ENCODE results near the gene C1QTNF8. TPM values are rescaled to one million over a fixed set of nuclear protein-coding genes. Genes with fewer than 3 reads are reported as not detected.

C1QTNF8 gene
- total RNA-seq, 1 donor: not detected

DNA sequence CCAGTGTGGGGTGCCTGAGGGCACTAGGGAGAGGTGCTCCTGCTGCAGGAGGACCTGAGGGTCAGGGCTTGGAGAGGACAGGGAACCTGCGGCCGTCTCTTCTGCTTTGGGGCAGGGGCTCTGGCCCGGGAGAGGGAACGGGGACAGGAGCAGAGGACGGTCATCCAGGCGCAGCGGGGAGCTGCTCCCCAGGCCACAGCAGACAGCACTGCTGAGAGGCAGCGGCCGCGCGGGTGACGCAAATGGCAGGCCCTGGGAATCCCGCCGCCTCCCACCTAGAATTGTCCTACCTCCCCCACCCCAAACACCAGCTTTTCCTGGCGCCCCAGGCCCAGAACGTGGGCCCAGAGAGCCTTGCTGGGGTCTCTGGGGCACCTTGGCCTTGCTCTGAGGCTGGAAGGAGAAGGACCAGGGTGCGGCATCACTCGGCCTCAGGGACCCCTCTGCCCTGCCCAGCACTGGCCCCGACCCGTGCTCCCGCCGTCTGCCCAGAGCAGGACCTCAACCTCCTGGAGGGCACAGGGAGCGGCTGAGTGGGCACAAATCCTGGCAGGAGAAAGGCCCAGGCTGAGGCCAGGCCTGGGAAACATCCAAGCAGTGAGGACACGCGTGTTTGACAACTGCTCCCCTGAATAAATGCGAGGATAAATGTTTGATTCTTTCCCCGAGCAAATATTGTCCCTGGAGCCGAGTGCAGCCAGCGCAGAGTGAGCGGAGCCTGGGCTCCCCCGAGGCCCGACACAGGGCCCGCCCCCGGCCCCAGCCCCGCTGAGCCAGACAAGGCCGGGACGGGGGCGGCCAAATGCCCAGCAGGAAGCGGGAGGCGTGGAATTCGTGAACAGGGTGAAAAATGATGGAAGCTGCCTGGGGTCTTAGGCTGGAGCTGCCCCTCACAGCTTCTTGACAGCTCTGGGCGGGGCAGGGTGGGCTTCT, 15.0 kb downstream of the C1QTNF8 start:
- Histone ChIP-seq H3K9me3 (ENCODE audit: low read depth, low read length) (peaks cover 9% of the 10 kb centered on the region), H3K4me1 (ENCODE audit: insufficient read depth, low read length) (peaks cover 4% of the 10 kb centered on the region), H2AFZ (ENCODE audit: low read length) (no peak overlapping the region), H4K20me1 (ENCODE audit: insufficient read depth, low read length) (no peaks in the 10 kb centered on the region), H3K27ac (ENCODE audit: low read depth, low read length) (no peak overlapping the region), H3K27me3 (ENCODE audit: insufficient read depth, low read length) (peaks cover 54% of the 10 kb centered on the region), H3K36me3 (ENCODE audit: insufficient read depth, low read length) (no peaks in the 10 kb centered on the region), H3K4me2 (ENCODE audit: insufficient read depth, low read length) (no peak overlapping the region), H3K79me2 (ENCODE audit: insufficient read depth, low read length) (no peaks in the 10 kb centered on the region), H3K4me3 (ENCODE audit: insufficient read depth, low read length) (no peak overlapping the region)
- TF ChIP-seq, protein P1, sequence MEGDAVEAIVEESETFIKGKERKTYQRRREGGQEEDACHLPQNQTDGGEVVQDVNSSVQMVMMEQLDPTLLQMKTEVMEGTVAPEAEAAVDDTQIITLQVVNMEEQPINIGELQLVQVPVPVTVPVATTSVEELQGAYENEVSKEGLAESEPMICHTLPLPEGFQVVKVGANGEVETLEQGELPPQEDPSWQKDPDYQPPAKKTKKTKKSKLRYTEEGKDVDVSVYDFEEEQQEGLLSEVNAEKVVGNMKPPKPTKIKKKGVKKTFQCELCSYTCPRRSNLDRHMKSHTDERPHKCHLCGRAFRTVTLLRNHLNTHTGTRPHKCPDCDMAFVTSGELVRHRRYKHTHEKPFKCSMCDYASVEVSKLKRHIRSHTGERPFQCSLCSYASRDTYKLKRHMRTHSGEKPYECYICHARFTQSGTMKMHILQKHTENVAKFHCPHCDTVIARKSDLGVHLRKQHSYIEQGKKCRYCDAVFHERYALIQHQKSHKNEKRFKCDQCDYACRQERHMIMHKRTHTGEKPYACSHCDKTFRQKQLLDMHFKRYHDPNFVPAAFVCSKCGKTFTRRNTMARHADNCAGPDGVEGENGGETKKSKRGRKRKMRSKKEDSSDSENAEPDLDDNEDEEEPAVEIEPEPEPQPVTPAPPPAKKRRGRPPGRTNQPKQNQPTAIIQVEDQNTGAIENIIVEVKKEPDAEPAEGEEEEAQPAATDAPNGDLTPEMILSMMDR (IDR thresholded peaks at IDR 0.05; ENCODE audit: extremely low read depth, low read depth, low read length): no peak
- no peak for DNase-seq (ENCODE audit: insufficient read length, low spot score, missing footprints)

DNA sequence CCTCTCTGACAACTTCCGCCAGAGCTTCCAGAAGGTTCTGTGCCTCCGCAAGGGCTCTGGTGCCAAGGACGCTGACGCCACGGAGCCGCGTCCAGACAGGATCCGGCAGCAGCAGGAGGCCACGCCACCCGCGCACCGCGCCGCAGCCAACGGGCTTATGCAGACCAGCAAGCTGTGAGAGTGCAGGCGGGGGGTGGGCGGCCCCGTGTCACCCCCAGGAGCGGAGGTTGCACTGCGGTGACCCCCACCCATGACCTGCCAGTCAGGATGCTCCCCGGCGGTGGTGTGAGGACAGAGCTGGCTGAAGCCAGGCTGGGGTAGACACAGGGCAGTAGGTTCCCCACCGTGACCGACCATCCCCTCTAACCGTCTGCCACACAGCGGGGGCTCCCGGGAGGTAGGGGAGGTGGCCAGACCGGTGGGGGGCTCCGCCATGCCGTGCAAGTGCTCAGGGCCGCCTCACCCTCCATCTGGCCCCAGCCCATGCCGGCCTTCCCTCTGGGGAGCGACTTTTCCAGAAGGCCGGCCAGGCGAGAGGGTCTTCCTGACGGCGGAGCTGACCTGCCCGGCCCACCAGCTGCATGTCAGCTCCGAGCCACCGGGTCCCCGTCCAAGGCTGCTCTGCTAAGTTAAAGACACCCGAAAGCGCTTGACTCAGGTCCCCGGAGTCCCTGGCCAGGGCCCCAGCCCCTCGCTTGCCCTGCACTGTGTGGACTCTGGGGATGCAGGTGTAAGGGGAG, 16.1 kb downstream of the C1QTNF8 start:
- no peak for DNase-seq (ENCODE audit: insufficient read length, low spot score, missing footprints)
- no peak overlapping the region for H3K4me2 ChIP-seq (ENCODE audit: insufficient read depth, low read length)
- no peak overlapping the region for H3K4me3 ChIP-seq (ENCODE audit: insufficient read depth, low read length)
- peaks cover 61% of the 10 kb centered on the region for H3K27me3 ChIP-seq (ENCODE audit: insufficient read depth, low read length)
- no peaks in the 10 kb centered on the region for H4K20me1 ChIP-seq (ENCODE audit: insufficient read depth, low read length)
- TF ChIP-seq, protein P1 (IDR thresholded peaks at IDR 0.05; ENCODE audit: extremely low read depth, low read depth, low read length): no peak
- no peak overlapping the region for H2AFZ ChIP-seq (ENCODE audit: low read length)
- H3K4me1 ChIP-seq (ENCODE audit: insufficient read depth, low read length): peaks cover 4% of the 10 kb centered on the region
- H3K27ac ChIP-seq (ENCODE audit: low read depth, low read length): no peak overlapping the region
- peaks cover 6% of the 10 kb centered on the region for H3K9me3 ChIP-seq (ENCODE audit: low read depth, low read length)
- no peaks in the 10 kb centered on the region for H3K79me2 ChIP-seq (ENCODE audit: insufficient read depth, low read length)
- no peaks in the 10 kb centered on the region for H3K36me3 ChIP-seq (ENCODE audit: insufficient read depth, low read length)

DNA sequence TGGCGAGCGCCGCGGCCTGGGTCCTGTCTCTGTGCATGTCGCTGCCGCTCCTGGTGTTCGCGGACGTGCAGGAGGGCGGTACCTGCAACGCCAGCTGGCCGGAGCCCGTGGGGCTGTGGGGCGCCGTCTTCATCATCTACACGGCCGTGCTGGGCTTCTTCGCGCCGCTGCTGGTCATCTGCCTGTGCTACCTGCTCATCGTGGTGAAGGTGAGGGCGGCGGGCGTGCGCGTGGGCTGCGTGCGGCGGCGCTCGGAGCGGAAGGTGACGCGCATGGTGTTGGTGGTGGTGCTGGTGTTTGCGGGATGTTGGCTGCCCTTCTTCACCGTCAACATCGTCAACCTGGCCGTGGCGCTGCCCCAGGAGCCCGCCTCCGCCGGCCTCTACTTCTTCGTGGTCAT, 16.7 kb downstream of the C1QTNF8 start:
- no peak for DNase-seq (ENCODE audit: insufficient read length, low spot score, missing footprints)
- Histone ChIP-seq H3K27me3 (ENCODE audit: insufficient read depth, low read length) (peaks cover 61% of the 10 kb centered on the region), H3K36me3 (ENCODE audit: insufficient read depth, low read length) (no peaks in the 10 kb centered on the region), H3K4me3 (ENCODE audit: insufficient read depth, low read length) (no peak overlapping the region), H3K27ac (ENCODE audit: low read depth, low read length) (no peak overlapping the region), H3K4me1 (ENCODE audit: insufficient read depth, low read length) (peaks cover 4% of the 10 kb centered on the region), H3K79me2 (ENCODE audit: insufficient read depth, low read length) (no peaks in the 10 kb centered on the region), H4K20me1 (ENCODE audit: insufficient read depth, low read length) (no peaks in the 10 kb centered on the region), H3K4me2 (ENCODE audit: insufficient read depth, low read length) (no peak overlapping the region), H3K9me3 (ENCODE audit: low read depth, low read length) (peaks cover 2% of the 10 kb centered on the region), H2AFZ (ENCODE audit: low read length) (no peak overlapping the region)
- TF ChIP-seq, protein P1 (IDR thresholded peaks at IDR 0.05; ENCODE audit: extremely low read depth, low read depth, low read length): no peak

DNA sequence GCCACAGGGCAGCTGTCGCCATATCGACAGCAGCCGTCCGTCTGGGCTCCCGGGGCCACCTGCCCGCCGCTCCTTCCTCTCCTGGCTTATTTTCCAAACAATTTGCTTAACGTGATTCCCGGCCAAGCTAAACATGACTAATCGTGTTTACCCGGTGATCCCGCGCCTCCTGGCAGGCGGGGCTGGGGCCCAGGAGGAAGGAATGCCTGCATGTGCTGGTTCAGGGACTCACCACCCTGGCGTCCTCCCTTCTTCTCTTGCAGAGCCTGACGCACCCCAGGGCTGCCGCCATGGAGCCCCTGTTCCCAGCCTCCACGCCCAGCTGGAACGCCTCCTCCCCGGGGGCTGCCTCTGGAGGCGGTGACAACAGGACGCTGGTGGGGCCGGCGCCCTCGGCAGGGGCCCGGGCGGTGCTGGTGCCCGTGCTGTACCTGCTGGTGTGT, 17.4 kb downstream of the C1QTNF8 start:
- no peaks in the 10 kb centered on the region for H3K79me2 ChIP-seq (ENCODE audit: insufficient read depth, low read length)
- TF ChIP-seq, protein P1 (IDR thresholded peaks at IDR 0.05; ENCODE audit: extremely low read depth, low read depth, low read length): no peak
- peaks cover 59% of the 10 kb centered on the region for H3K27me3 ChIP-seq (ENCODE audit: insufficient read depth, low read length)
- no peak overlapping the region for H2AFZ ChIP-seq (ENCODE audit: low read length)
- no peaks in the 10 kb centered on the region for H3K36me3 ChIP-seq (ENCODE audit: insufficient read depth, low read length)
- no peaks in the 10 kb centered on the region for H3K9me3 ChIP-seq (ENCODE audit: low read depth, low read length)
- peaks cover 4% of the 10 kb centered on the region for H3K4me1 ChIP-seq (ENCODE audit: insufficient read depth, low read length)
- H3K27ac ChIP-seq (ENCODE audit: low read depth, low read length): no peak overlapping the region
- DNase-seq (ENCODE audit: insufficient read length, low spot score, missing footprints): peak; percentile 99
- no peak overlapping the region for H3K4me2 ChIP-seq (ENCODE audit: insufficient read depth, low read length)
- H4K20me1 ChIP-seq (ENCODE audit: insufficient read depth, low read length): no peaks in the 10 kb centered on the region
- H3K4me3 ChIP-seq (ENCODE audit: insufficient read depth, low read length): no peak overlapping the region
